Measurements from ENCODE around the gene SLC6A6.

DNA sequence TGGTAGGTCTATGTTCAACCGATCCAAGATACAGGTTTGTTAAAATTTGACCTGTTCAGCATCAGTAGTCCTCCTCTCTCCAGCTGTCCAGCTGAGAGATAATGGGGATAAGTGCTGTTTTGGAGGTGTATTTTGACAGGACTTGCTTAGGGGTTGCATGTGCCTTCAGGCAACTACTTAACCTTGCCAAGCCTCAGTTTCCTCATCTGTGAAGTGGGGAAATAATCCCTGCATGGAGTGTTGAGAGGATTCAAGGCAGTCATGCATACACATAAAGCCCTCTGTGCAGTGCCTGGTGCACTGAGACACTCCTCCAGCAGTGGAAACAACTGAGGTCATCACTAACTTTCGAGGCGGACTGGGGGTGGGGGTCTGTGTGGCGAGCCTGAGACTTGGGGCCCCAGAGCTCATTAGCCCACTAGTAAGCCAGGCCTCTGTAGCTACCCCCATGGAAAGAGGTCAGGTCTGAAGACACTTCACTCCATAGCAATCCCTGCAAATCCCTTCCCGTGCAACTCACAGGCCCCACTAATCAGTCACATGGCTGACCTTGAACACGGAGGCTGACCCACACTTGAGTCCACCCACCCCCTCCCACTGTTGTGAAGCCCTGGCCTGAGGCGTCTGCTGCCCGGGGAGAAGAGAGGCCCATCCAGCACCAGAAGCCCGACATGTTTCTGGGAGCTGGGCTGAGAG lies 25.9 kb upstream of the SLC6A6 start:
- TF ChIP-seq CTCF (optimal IDR thresholded peaks at IDR 0.05 in 1 of 3, IDR thresholded peaks at IDR 0.05 in 1 of 3, conservative IDR thresholded peaks at IDR 0.05 in 1 of 3; ENCODE audit: extremely low read depth in 1 of 3, insufficient read depth in 2 of 3, low read length in 3 of 3) (no peak), EZH2 (IDR thresholded peaks at IDR 0.05; ENCODE audit: low read length) (no peak)
